WTC11 (cell line): ENCODE data around the gene C2orf49. TPM values are rescaled to one million over a fixed set of nuclear protein-coding genes. Genes with fewer than 3 reads are reported as not detected.
A peak's percentile ranks its signal among the peaks of the same experiment; 100 is the strongest.

Experiments used
- ATAC-seq: fragments of 200-7000 bp; cut with Tn5 transposase; 2 replicates; pipeline ENCODE4 v1.10.0; 2021; ENCODE audit warnings: mild to moderate bottlenecking, moderate library complexity
- CTCF ChIA-PET: fragments of 300-600 bp; sonication (Branson Sonifier 250); formaldehyde crosslinking; loops from one replicate; lab custom pipeline; 2021; ENCODE audit warnings: antibody characterized with exemption; lab: Charles Lee
- POLR2A ChIA-PET: fragments of 350-600 bp; sonication (Branson Sonifier 250); formaldehyde crosslinking; loops from one replicate; lab custom pipeline; 2021; ENCODE audit warnings: antibody characterized with exemption; lab: Charles Lee
- DNase-seq: peaks from one replicate; pipeline ENCODE4 v3.0.0; 2021; ENCODE audit warnings: low spot score
- H3K27ac Mint-ChIP-seq: 2 replicates; pipeline ENCODE4 v1.8.0; 2021; ENCODE audit warnings: mixed read lengths
- H3K27me3 Mint-ChIP-seq: 2 replicates; pipeline ENCODE4 v1.8.0; 2021; ENCODE audit warnings: low read depth, mild to moderate bottlenecking, moderate library complexity, mixed read lengths
- H3K36me3 Mint-ChIP-seq: 2 replicates; pipeline ENCODE4 v1.8.0; 2021; ENCODE audit warnings: mixed read lengths
- H3K4me1 Mint-ChIP-seq: 2 replicates; pipeline ENCODE4 v1.8.0; 2022; ENCODE audit warnings: mixed read lengths
- H3K4me3 Mint-ChIP-seq: 2 replicates; pipeline ENCODE4 v1.8.0; 2021; ENCODE audit warnings: mild to moderate bottlenecking, moderate library complexity, mixed read lengths
- H3K9me3 Mint-ChIP-seq: 2 replicates; pipeline ENCODE4 v1.8.0; 2021; ENCODE audit warnings: mixed read lengths
- ATF1 ChIP-seq: sonication (generic); formaldehyde crosslinking; IDR thresholded peaks from 2 replicates; pipeline ENCODE4 v1.8.1; 2023; ENCODE audit warnings: mild to moderate bottlenecking, moderate library complexity, missing genetic modification reagents
- CREB1 ChIP-seq: sonication (generic); formaldehyde crosslinking; IDR thresholded peaks from 2 replicates; pipeline ENCODE4 v1.8.0; 2023; ENCODE audit warnings: mild to moderate bottlenecking, missing genetic modification reagents
- CREM ChIP-seq: sonication (generic); formaldehyde crosslinking; IDR thresholded peaks from 2 replicates; pipeline ENCODE4 v1.8.1; 2022; ENCODE audit warnings: mild to moderate bottlenecking, missing genetic modification reagents, moderate library complexity
- E2F4 ChIP-seq: sonication (generic); formaldehyde crosslinking; IDR thresholded peaks from 2 replicates; pipeline ENCODE4 v1.8.1; 2022; ENCODE audit warnings: low read depth, mild to moderate bottlenecking, moderate library complexity, missing genetic modification reagents, borderline replicate concordance
- FOXK1 ChIP-seq: sonication (generic); formaldehyde crosslinking; IDR thresholded peaks from 2 replicates; pipeline ENCODE4 v1.8.0; 2022; ENCODE audit warnings: mild to moderate bottlenecking, moderate library complexity, missing genetic modification reagents
- KAT7 ChIP-seq: sonication (generic); formaldehyde crosslinking; IDR thresholded peaks from 2 replicates; pipeline ENCODE4 v1.8.1; 2023; ENCODE audit warnings: missing genetic modification reagents, mild to moderate bottlenecking, borderline replicate concordance
- NFATC4 ChIP-seq: fragments of 250-450 bp; sonication (Bioruptor Pico); IDR thresholded peaks from 2 replicates; pipeline ENCODE4 v1.9.0; 2021; ENCODE audit warnings: mild to moderate bottlenecking
- NR2C2 ChIP-seq: sonication (generic); formaldehyde crosslinking; IDR thresholded peaks from 2 replicates; pipeline ENCODE4 v1.8.0; 2022; ENCODE audit warnings: mild to moderate bottlenecking, missing genetic modification reagents
- PRDM15 ChIP-seq: sonication (generic); formaldehyde crosslinking; IDR thresholded peaks from 2 replicates; pipeline ENCODE4 v1.8.0; 2022; ENCODE audit warnings: missing genetic modification reagents
- SMAD4 ChIP-seq: sonication (generic); formaldehyde crosslinking; IDR thresholded peaks from 2 replicates; pipeline ENCODE4 v1.8.0; 2022; ENCODE audit warnings: mild to moderate bottlenecking, missing genetic modification reagents
- SOX15 ChIP-seq: fragments of 250-450 bp; sonication (Bioruptor Pico); IDR thresholded peaks from 2 replicates; pipeline ENCODE4 v1.9.0; 2021; ENCODE audit warnings: mild to moderate bottlenecking
- STAT6 ChIP-seq: sonication (generic); formaldehyde crosslinking; conservative IDR thresholded peaks from 2 replicates; pipeline ENCODE4 v1.8.1; 2023; ENCODE audit warnings: mild to moderate bottlenecking, low read depth, missing genetic modification reagents, moderate library complexity
- TEAD1 ChIP-seq: sonication (generic); formaldehyde crosslinking; IDR thresholded peaks from 2 replicates; pipeline ENCODE4 v1.8.0; 2022; ENCODE audit warnings: mild to moderate bottlenecking, missing genetic modification reagents
- TEAD4 ChIP-seq: sonication (generic); formaldehyde crosslinking; IDR thresholded peaks from 2 replicates; pipeline ENCODE4 v1.8.0; 2022; ENCODE audit warnings: mild to moderate bottlenecking, missing genetic modification reagents
- USF1 ChIP-seq: sonication (generic); formaldehyde crosslinking; IDR thresholded peaks from 2 replicates; pipeline ENCODE4 v1.8.0; 2022; ENCODE audit warnings: mild to moderate bottlenecking, missing genetic modification reagents
- ZBTB43 ChIP-seq: sonication (generic); formaldehyde crosslinking; IDR thresholded peaks from 2 replicates; pipeline ENCODE4 v1.8.1; 2023; ENCODE audit warnings: mild to moderate bottlenecking, missing genetic modification reagents
- ZNF281 ChIP-seq: sonication (generic); formaldehyde crosslinking; IDR thresholded peaks from 2 replicates; pipeline ENCODE4 v1.8.0; 2023; ENCODE audit warnings: mild to moderate bottlenecking, missing genetic modification reagents
- ZNF532 ChIP-seq: fragments of 250-450 bp; sonication (Bioruptor Pico); IDR thresholded peaks from 2 replicates; pipeline ENCODE4 v1.9.0; 2021; ENCODE audit warnings: mild to moderate bottlenecking, borderline replicate concordance
- total RNA-seq: library from RNA; stranded (reverse); gene quantifications from 3 replicates; pipeline ENCODE4 v1.2.3, GENCODE V29; 2021

The C2orf49 gene
- total RNA-seq, 1 experiment from 2014 or later, result 15.9 TPM

GRCh38 chr2:105324732-105325131 is 12.6 kb upstream of the C2orf49 start:
- CTCF ChIA-PET, result interaction anchor here (0.6 kb wide), 1 partner anchor 86 kb away, joined by 3 read pairs; no protein-coding TSS in a partner anchor
- no peak overlapping the region for H3K4me3 Mint-ChIP-seq
- no peaks in the 10 kb centered on the region; the same call in 1 of the 2 replicates for H3K27me3 Mint-ChIP-seq
- H3K36me3 Mint-ChIP-seq, result no peaks in the 10 kb centered on the region
- no peak for TF ChIP-seq ATF1 (CRISPR knock-in tag)
- no peak for TF ChIP-seq PRDM15 (CRISPR knock-in tag)
- no peak for TF ChIP-seq NFATC4 (CRISPR knock-in tag)
- TF ChIP-seq FOXK1 (CRISPR knock-in tag), result no peak
- TF ChIP-seq CREM (CRISPR knock-in tag), result no peak
- TF ChIP-seq USF1, result no peak
- TF ChIP-seq KAT7, result no peak
- TF ChIP-seq TEAD1 (CRISPR knock-in tag), result no peak
- no peak for TF ChIP-seq NR2C2 (CRISPR knock-in tag)
- TF ChIP-seq SOX15 (CRISPR knock-in tag), result no peak
- TF ChIP-seq, all 79 proteins: peak for 0
- no peak for DNase-seq
- peak; percentile 25 for ATAC-seq
- H3K4me1 Mint-ChIP-seq, result peaks cover 25% of the 10 kb centered on the region
- peak overlapping the region; percentile 70 for H3K27ac Mint-ChIP-seq
- POLR2A ChIA-PET, result no interaction called here
- H3K9me3 Mint-ChIP-seq, result no peaks in the 10 kb centered on the region

GRCh38 chr2:105325389-105325963 is 11.9 kb upstream of the C2orf49 start:
- Mint-ChIP-seq H3K27ac (no peak overlapping the region), H3K4me1 (peaks cover 29% of the 10 kb centered on the region), H3K4me3 (no peak overlapping the region), H3K27me3 (no peaks in the 10 kb centered on the region; the same call in 1 of the 2 replicates), H3K36me3 (no peaks in the 10 kb centered on the region), H3K9me3 (no peaks in the 10 kb centered on the region)
- ATAC-seq, result no peak
- ChIA-PET POLR2A (no interaction called here), CTCF (no interaction called here)
- DNase-seq, result no peak
- TF ChIP-seq E2F4 (no peak), STAT6 (CRISPR knock-in tag) (no peak), SMAD4 (CRISPR knock-in tag) (no peak), TEAD4 (CRISPR knock-in tag) (no peak), ZBTB43 (no peak), ZNF281 (no peak), CREB1 (no peak), NR2C2 (CRISPR knock-in tag) (no peak), ZNF532 (CRISPR knock-in tag) (no peak)
